NCI-H748 treated with DMSO at 0.1 percent for 48 hours (cell line): ENCODE measurements around the gene SFPQ.
"Not testable (repeated sequence)": the region's sequence is repeated elsewhere in the genome, so short reads cannot be mapped to it uniquely, and the experiment has no call there.

Experiments used
- DNase-seq: peaks from one replicate; lab custom pipeline; 2025; lab: John Stamatoyannopoulos, UW

Gene SFPQ

GRCh38 chr1:35137590-35137989, 55.4 kb downstream of the SFPQ start:
- not testable (repeated sequence) for DNase-seq

- no peak for DNase-seq
These were observed 56.2 kb downstream of the SFPQ start for GRCh38 chr1:35136780-35137179.
